T-helper 2 cell treated with Interferon-gamma antibody and Interleukin-4, amounts not matched to agents 100 ng/mL and 5 ng/mL, for 36 hours (primary cell): ENCODE data around the gene KIRREL3. TPM values are rescaled to one million over a fixed set of nuclear protein-coding genes. Genes with fewer than 3 reads are reported as not detected.

ENCODE experiments used
- intact Hi-C: fragments of 100-400 bp; cut with micrococcal nuclease; formaldehyde crosslinking; loops from one replicate; pipeline ENCODE4 v1.15.1; 2023
- total RNA-seq: library from RNA; stranded (reverse); gene quantifications from 2 replicates; pipeline ENCODE4 v1.2.3, GENCODE V29; 2022

KIRREL3 gene
- total RNA-seq, 1 donor from 2014 or later: not detected

DNA sequence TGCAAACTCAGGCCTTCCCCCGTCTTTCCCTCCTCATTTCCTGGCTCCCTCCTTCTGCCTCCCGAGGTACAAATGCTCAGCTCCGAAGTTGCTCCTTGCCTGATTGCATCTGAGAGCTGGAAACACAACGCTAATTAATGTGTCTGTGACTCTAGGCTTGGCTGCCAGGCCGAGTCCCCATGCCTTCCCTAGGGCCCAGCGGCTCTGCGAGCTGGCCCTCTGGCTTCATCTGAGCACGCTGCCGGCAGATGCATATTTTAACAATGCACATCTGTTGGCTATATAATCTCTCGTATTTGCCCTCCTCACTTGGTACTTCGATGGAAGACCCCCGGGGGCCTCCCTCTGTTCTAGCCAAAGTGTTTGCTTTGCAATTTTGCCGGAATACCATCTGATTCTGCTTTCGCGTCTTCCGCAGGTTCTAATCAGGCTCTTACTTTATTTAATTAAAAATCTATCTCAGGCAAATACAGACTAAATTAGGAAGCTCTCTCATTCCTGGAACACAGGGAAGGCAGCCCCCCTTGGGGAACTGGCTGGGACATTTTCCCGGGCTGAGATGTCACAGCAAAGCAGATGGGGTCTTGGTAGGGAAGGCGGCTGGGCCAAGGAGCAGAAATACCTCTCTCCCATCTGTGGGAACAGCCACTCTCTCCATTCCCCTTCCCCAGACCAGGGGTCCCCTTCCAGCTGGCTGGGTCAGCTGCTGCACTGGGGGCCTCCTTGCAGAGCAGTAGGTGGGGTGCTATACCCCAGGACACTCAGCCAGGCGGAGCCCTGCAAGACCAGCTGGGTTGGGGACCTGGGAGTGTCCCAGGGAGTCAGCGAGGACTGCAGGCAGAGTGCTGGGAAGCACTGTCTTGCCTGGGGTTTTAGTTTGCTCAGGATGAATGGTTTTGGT is 482.2 kb downstream of the KIRREL3 start:
- intact Hi-C loops: no loop called here

DNA sequence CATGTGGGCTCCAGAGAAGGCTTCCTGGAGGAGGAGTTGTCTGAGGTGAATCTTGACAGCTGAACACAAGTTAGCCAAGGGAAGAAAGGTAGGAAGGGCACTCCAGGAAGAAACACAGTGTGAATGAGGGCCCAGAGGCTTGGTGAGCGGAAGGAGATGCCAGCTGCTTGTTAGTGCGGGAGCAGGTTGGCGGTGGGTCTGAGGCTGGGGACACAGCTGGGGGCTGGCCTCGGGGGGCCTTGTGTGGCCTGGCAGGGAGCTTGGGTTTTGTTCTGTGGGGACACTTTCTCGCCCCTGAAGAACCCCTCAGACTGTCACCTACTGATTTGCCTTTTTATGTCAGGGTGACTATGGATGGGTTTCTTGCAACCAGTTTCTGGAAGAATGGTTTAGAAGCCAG is 485.1 kb downstream of the KIRREL3 start:
- intact Hi-C loops: no loop called here

DNA sequence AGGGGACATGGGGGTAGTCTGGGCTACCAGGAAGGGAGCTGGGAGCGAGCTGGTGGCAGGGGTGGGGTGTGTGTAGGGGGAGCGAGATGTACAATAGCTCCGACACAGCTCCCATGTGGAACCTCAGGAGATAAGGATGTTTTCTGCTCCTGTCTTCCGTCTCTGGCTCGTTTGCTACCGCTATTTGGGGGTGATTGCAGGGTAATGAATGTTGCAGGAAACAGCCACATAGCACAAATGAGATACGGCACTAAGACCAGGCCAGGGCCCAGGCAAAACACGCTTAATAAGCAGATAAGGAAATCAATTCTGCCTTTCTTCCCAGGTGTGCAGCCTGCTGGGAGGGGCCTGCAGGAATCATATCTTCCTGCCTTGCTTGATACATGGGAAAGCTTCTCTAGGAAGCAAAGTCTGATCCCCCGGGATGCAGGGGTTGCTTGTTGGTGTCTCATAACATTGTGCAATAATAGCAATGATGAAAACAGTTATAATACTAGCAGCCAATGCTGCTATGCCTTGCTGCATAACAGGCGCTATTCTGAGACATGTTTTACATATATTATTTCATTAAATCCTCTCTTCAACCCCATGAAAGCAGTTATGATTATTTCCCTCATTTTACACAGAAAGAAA is 486.4 kb downstream of the KIRREL3 start:
- intact Hi-C loops: no loop called here

DNA sequence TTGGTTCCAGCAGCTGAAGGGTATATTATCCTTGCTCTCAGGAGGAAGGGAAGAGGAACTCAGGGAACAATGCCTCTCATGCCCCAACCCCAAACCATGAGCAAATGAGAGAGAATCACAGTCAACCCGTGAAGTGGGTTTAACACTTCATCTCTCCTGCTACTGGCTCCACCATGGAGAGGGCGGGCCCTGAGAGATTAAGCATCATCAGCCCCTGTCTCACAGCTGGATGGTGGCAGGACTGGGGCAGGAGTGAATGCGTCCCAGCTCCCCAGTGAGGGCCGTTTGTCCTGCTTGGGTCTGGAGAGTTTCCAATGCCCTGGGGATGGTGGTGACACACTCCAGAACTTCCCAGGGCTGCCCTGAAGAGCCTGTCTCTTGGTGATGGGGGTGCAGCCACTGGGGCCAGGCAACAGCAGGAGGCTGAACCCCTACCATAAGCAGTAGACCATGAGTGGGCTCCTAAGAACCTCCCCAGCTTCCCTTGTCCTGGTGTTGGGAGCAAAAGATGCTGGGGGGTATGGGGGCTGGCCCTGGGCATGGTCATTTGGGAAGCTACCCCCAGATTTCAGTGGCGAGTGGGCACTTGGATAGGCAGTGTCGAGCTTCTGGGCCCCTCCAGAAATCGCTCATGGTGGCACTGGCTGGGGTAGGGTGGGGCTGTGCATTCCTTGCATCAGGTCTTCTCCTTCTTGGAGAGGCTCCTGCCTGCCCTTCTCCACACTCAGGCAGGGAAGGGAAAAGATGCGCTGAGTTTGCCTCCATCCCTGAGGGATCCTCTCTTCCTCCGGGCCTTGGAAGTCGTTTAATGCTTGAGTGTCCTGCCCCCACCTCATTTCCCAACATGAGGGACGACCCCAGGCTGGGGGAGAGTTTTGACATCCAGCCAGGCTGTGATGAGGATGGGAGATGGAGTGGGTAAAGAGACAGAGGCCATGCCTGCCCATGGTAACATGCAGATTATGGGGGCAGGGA is 487.5 kb downstream of the KIRREL3 start:
- intact Hi-C loops: no loop called here

DNA sequence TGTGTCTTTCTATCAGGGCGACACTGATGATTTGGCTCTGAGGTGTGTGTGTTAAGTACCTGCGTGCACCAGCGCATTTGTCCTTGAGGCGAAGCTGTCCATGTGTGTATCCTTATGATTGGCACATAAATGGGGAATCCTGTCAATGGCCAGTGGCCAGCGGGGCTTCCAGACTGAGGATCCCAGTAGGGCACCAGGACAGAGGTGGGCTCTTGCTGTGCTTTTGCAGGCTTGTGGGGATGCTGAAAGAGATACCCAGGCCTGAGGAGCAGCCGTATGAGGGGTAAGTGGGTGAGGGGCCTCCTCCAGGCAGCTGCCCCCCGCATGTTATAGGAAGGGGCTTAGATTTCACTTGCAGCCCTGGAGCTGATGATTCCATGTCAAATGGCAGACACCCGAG is 488.3 kb downstream of the KIRREL3 start:
- intact Hi-C loops: no loop called here

DNA sequence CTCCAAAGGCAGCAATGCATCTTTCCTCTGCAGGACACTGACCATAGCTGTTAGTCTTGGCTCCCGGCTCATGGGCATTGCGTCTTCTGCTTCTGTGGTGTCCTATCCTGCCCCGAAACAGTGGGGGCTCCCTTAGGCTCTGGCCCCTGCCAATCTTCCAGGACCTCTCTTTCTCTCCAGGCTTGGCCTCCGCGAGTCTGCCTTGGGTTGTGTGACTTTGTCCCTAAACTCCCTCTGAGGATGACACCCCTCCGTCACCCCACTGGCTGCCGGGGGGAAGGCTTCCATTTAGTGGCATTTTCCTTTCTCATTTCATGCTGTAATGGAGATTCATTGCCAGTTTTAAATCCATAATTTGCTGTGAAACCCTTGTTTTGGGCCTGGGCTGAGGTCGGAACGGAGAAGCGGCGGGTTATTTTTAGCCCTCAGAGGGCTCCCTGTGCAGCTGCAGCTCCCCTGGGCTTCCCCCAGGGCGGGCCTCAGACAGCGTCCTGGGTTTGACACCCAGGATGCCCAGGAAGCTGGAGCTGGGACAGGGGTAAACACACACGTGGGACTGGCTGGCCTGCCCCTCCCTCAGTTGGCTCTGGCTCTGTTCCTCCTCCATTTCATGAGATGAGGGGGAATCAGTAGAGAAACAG is 489.0 kb downstream of the KIRREL3 start:
- intact Hi-C loops: no loop called here

DNA sequence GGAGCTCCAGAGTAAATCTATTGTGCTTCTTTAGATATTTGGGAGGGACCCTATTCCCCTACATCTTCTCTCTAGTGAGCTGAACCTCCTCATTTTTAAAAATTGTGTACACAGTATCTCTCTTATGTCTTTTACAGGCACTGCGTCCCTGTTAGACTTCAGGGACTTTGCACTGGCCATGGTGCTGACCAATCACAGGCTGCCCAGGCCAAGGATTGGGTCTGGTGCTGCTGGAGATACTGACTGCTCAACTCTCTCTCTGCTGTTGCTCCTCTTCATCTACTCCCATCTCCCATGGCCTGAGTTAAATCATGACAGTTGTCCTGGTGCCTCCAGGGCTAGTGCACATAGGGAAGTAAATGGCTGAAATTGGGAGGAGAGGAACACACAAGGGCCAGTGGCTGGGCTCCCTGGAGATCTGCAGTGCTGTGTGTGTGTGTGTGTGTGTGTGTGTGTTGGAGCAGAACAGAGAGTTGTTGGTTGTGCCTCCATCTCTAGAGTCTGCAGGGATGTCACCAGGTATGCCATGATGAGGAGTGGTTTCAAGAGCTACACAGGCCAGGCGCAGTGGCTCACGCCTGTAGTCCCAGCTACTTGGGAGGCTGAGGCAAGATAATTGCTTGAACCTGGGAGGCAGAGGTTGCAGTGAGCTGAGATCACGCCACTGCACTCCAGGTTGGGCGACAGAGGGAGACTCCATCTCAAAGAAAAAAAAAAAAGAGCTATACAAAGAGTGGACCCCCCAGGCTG is 489.8 kb downstream of the KIRREL3 start:
- intact Hi-C loops: no loop called here

DNA sequence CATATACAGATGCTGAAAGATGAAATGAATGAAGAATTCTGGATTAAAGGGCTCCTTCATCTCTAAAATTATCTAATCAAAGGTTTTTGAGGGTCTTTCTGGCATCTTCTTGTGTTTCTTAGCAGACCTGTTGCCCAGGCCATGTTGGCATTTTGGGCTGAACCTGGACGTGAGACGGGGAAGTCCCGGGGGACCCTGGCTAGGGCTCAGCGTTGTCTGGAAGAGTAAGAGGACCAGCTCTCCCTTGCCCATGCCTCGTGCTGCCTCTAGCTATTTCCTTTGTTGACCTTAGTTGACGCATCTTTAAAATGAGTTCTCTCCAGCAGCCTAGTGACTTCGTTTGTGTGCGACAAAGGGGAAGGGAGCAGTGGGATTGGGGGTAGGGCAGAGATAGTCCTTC is 492.9 kb downstream of the KIRREL3 start:
- intact Hi-C loops: no loop called here

DNA sequence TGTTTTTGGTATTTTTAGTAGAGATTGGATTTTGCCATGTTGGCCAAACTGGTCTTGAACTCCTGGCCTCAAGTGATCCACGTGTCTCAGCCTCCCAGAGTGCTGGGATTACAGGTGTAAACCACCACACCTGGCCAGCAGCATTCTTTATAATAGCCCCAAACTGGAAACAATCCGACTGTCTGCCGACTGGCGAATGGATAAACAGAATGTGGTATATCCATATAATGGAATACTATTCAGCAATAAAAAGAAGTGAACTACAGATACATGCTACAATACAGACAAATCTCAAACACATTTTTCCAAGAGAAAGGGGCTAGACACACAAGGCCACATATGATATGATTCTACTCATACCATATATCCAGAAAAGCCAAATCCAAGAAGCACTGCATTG is 493.8 kb downstream of the KIRREL3 start:
- intact Hi-C loops: no loop called here

DNA sequence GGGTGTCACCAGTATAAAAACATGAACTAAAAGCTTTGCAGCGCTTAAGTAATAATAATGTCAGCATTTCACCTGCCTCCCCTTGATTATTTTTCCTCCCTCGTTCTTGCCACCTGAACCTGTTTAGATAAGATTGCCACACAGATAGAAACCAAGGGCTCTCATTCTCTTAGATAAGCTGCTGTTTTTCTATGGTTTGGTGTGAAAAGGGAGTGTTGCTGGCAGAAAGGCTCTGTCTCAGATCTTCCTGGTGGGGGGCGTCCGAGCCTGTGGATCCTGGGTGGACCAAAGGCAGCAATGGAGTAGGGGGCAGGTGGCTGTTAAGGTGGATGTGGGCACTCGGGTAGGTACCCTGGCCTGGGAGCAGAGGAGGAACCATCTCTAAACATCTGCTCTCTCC is 497.6 kb downstream of the KIRREL3 start:
- intact Hi-C loops: no loop called here

DNA sequence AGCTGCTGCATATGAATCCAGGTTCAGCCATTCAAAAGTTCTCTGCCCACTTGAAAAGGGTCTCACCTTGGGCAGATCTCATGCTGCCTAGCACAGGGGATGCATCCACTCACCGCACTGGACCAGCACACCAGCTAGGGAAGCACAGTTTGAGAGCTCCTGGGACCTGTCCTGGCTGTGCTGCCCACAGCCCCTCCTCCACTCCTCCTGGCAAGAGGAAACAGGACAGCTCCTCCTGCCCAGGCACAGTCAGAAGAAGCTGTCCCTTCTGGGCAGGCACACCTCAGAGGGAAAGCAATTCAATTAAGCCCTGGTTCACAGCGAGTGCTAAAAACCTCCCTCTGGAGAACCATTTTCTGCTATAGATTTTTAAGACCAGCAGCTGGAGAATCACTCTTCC is 498.4 kb downstream of the KIRREL3 start:
- intact Hi-C loops: no loop called here

DNA sequence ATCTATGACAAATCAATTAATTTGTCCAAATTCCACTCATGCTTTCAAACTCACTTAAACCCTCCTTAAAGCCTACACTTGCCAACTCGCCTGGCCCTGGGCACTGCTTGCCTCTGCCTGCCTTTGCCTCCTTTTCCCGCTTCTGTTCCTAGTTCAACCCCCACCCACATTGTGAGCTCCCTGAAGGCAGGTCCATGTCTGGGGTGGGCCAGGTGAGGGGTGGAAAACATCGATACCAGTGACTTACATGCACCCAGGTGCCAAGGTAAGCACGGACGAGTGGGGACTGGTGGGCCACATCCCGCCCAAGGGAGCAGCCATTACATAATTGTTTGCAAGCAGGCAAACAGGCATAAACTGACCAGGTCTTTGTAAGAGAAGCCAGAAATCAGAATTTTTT is 498.9 kb downstream of the KIRREL3 start:
- intact Hi-C loops: no loop called here

DNA sequence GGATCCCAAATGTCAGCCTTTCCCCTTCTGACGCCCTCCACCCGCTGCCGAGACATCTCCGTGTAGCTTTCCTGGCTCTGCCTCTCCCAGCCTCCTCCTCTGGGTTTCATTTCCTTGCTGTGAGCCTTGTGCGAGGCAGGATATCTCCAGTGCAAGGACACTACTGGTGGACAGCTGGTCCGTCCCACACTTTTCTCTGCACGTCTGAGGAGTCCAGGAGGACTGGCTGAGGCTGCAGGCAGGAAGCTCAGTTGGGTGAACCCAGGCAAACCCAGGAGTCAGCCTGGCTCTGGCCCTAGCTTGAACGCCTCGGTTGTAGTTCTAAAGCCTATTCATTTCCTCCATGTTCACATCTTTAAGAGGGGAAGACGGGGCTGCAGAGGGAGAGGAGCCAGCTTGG is 499.6 kb downstream of the KIRREL3 start:
- intact Hi-C loops: no loop called here

DNA sequence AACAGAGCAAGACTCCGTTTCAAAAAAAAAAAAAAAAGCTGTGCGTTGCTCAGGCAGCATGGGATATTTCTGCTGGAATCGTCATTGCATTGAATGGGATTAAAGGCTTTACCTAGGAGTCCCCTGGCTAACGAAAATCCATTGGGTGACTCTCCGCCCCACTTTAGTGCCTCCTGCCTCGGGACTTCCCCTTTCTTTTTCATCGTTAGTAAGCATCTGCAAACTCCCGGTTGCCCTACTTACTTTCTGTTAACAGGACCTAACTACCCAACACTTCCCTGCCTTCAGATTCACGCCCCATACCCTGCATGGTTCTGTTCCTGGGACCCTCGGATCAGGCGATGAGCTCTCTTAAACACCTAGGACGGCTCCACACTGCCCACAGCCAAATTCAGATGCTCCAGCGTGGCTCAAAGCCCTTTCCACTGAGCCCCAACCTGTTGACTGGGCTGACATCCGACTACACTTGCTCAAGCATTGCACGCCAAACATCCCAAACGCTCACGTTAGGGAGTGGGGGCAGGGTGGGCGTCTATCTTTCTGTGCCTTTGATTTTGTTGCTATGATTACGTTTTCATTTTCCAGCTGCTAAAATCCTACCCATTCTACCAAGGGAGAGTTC is 501.3 kb downstream of the KIRREL3 start:
- intact Hi-C loops: no loop called here

DNA sequence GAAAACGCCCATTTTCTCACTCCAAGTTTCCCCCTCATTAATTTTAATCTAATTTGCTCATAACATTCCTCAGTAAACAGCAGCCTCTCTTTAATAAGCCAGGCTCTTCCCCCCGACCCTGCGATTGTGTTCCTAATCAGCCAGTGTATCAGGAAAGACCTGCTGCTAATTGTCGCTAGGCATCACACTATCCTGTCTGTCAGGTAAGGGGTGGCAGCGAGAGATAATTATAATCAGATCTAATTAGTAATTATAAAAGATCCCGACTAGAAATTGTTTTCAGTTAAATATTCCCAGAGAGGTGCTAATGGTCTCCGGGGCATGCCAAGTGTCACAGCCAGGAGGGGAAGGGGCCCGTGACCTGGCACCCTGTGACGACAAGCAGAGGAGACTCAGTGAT is 502.3 kb downstream of the KIRREL3 start:
- intact Hi-C loops: no loop called here

DNA sequence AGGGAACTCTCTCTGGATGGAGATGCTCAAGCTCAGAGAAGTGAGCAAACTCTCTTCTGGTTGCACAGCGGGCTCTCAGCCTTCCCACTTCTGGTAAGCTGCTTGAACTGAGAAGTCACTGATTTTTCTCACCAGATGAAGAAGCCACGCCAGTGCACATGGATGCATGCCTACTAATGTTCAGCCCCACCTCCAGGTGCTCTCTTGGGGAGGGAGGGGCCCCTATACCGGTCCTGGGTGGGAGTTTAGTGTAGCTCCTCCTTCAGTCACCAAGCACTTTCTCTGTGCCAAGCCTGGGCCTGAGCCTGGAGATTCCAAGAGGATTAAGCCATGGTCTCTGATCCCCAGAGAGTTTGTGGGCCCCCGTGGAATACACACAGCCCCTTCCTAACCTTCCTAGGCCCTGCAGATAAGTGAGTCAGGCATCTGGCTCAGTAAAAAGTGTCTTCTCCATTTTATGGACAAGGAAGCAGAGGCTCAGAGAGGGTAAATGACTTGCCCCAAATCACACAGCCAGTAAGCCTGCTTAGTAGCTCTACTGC is 502.9 kb downstream of the KIRREL3 start:
- intact Hi-C loops: no loop called here

DNA sequence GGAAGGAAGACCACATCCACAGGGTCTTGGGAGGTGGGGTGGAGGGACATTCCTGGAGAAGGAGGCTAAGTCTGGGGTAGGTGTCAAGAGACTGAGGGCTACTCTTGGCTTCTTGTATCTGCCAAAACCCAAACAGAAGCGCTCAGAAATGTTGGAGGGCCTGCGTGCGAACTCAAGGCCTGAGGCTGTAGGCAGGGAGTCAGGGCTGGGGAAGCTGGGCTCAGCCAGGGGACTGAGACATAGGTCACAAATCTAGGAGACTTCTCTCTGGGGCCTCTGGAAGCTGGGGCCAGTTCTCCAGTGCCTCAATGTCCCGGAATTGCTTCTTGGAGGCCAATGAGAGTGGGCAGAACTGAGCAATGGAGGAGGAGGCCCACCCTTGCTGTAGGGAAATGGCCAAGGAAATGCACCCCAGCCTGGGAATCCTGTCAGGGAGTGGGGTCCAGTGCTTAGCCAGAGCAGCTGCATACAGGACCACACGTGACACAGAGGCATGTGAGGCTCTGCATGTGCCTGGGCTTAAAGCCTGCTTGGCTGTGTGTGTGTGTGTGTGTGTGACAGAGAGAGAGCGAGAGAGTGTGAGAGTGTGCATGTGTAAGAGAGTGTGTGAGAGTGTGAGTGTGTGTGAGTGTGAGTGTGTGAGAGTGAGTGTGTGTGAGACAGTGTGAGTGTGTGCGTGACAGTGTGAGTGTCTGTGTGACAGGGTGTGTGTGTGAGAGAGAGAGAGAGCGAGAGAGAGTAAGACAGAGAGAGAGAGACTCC is 503.8 kb downstream of the KIRREL3 start:
- intact Hi-C loops: no loop called here

DNA sequence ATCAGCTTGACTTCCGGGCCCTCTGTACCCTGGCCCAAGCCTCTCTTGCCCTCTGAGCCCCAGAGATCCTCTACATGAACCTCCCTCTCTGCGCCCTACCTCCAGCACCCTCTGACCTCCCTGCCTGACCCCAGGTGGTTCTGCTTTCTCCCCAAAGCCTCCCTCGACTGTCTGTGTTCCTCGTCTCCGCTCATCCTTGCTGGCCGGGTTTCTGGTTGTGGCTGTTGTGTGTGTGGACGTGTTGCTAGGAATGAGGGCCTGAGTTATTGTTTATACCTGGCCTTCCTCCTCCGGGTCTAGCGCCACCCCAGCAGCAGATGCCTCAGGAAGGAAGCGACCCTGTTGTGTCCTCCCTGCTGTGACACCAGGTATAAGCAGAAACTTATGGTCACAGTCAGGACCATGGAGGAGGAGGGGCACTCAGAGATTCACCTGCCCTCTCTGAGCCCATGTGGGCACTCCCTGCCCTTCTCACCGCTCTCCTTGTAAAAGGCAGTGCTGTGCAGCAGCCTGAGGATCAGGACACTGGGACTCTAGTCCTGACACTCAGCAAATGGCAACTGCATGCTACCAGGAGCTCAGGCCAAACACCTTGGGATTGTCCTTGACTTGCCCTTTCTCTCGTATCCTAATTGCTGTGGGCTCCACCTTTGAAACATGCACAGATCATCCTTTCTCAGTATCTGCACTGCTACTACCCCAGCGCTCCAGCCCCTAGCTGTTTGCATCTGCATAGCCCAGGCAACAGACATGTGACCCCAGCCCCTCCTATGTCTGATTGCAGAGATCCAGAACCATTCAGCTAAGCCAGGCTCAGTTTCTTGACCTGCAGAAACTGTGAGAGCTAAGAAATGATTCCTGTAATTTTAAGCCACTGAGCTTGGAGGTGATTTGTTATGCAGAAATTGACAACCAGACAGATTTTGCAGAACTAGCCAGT is 505.0 kb downstream of the KIRREL3 start:
- intact Hi-C loops: no loop called here
